Left lung (tissue), 10 donors: Measurements from ENCODE around the gene RAVER2. TPM values are rescaled to one million over a fixed set of nuclear protein-coding genes. Genes with fewer than 3 reads are reported as not detected.
"Not testable (repeated sequence)": the region's sequence is repeated elsewhere in the genome, so short reads cannot be mapped to it uniquely, and the experiment has no call there.

Experiments used
- ATAC-seq: fragments of 200-7000 bp; cut with Tn5 transposase; one replicate; pipeline ENCODE4 v1.9.1; 2020; ENCODE audit warnings: moderate library complexity
- DNase-seq, 4 donors: peaks; one replicate each; pipeline ENCODE4 v3.0.0-alpha.2; 2013 to 2020
- H3K27ac ChIP-seq, 2 donors: fragments of 200-600 bp; sonication (generic) in 1 of 2; one replicate each; pipeline versions ENCODE4 v1.5.0 to v1.8.0; 2020 to 2021
- H3K27me3 ChIP-seq, 2 donors: fragments of 200-600 bp; sonication (generic) in 1 of 2; one replicate each; pipeline versions ENCODE4 v1.5.0 to v1.8.0; 2020 to 2021
- H3K36me3 ChIP-seq, 2 donors: fragments of 200-600 bp; sonication (generic) in 1 of 2; one replicate each; pipeline versions ENCODE4 v1.5.0 to v1.8.0; 2020 to 2021
- H3K4me1 ChIP-seq, 2 donors: fragments of 200-600 bp; one replicate each; pipeline ENCODE4 v1.8.0; 2021
- H3K4me3 ChIP-seq, 2 donors: fragments of 200-600 bp; sonication (generic) in 1 of 2; one replicate each; pipeline versions ENCODE4 v1.5.0 to v1.8.0; 2020 to 2021; ENCODE audit warnings: mild to moderate bottlenecking in 1 of 2
- H3K9me3 ChIP-seq, 2 donors: fragments of 200-600 bp; sonication (generic) in 1 of 2; one replicate each; pipeline versions ENCODE4 v1.5.0 to v1.8.0; 2020 to 2021
- CTCF ChIP-seq, 2 donors: fragments of 200-600 bp; sonication (generic) in 1 of 2; IDR thresholded peaks; one replicate each; pipeline versions ENCODE4 v1.5.0 to v1.8.0; 2021; ENCODE audit warnings: antibody characterized with exemption in 2 of 2
- intact Hi-C, 2 donors: fragments of 100-400 bp; cut with DNase I; formaldehyde crosslinking; loops; one replicate each; pipeline versions ENCODE4 v1.11.2 to v1.14.2; 2022
- polyA plus RNA-seq, 6 donors: library from polyadenylated mRNA; unstranded; fragments of 120-200 nt; gene quantifications; one replicate each; pipeline ENCODE4 v1.2.1, GENCODE V29; 2013; ENCODE audit not compliant: insufficient read length in 6 of 6
- total RNA-seq, 2 donors: library from RNA; stranded (reverse); fragmentation: NEBNext Ultra II Directional; extraction: Animal tissue kit (Norgen Biotek cat#: 25700); gene quantifications; one replicate each; pipeline ENCODE4 v1.2.1, GENCODE V29; 2021
- donor health status: DM: no; HTN: yes; CAD: no.
- donor health status: DM: no; HTN: no; CAD: no.

Gene RAVER2
- total and polyA plus RNA-seq, 8 donors = 13.3 to 37.8 (median 32.7) TPM

- TF ChIP-seq CTCF (IDR thresholded peaks at IDR 0.05) = no peak
- ATAC-seq (no peak), DNase-seq (no peak)
- Histone ChIP-seq H3K36me3 (no peaks in the 10 kb centered on the region), H3K9me3 (no peaks in the 10 kb centered on the region), H3K27me3 (no peaks in the 10 kb centered on the region), H3K27ac (no peak overlapping the region), H3K4me3 (no peak overlapping the region), H3K4me1 (no peaks in the 10 kb centered on the region)
- intact Hi-C loops = no loop called here
Observed at GRCh38 chr1:64765012-64765411, 20.1 kb downstream of the RAVER2 start.

GRCh38 chr1:64765826-64766225 is 21.0 kb downstream of the RAVER2 start:
- ATAC-seq = no peak
- DNase-seq = no peak
- H3K27ac ChIP-seq = no peak overlapping the region
- intact Hi-C loops = no loop called here
- H3K36me3 ChIP-seq = peaks cover 0 to 5% of the 10 kb centered on the region in 2 donors
- TF ChIP-seq CTCF (IDR thresholded peaks at IDR 0.05) = no peak
- H3K9me3 ChIP-seq = peaks cover 0 to 6% of the 10 kb centered on the region in 2 donors
- H3K27me3 ChIP-seq = no peaks in the 10 kb centered on the region
- H3K4me1 ChIP-seq = no peaks in the 10 kb centered on the region
- no peak overlapping the region for H3K4me3 ChIP-seq

GRCh38 chr1:64766429-64766828 is 21.6 kb downstream of the RAVER2 start:
- Histone ChIP-seq H3K9me3 (peaks cover 0 to 8% of the 10 kb centered on the region in 2 donors), H3K27ac (no peak overlapping the region), H3K4me1 (no peaks in the 10 kb centered on the region), H3K36me3 (peaks cover 0 to 6% of the 10 kb centered on the region in 2 donors), H3K4me3 (no peak overlapping the region), H3K27me3 (no peaks in the 10 kb centered on the region)
- TF ChIP-seq CTCF (IDR thresholded peaks at IDR 0.05) = no peak
- intact Hi-C loops = no loop called here
- ATAC-seq (no peak), DNase-seq (no peak)

GRCh38 chr1:64769482-64769881 is 24.6 kb downstream of the RAVER2 start:
- no peaks in the 10 kb centered on the region for H3K4me1 ChIP-seq
- H3K36me3 ChIP-seq = peaks cover 0 to 6% of the 10 kb centered on the region in 2 donors
- no peak overlapping the region for H3K27ac ChIP-seq
- intact Hi-C loops = no loop called here
- peaks cover 0 to 8% of the 10 kb centered on the region in 2 donors for H3K9me3 ChIP-seq
- TF ChIP-seq CTCF (IDR thresholded peaks at IDR 0.05) = no peak
- H3K4me3 ChIP-seq = no peak overlapping the region
- H3K27me3 ChIP-seq = no peaks in the 10 kb centered on the region
- ATAC-seq (no peak), DNase-seq (no peak)

GRCh38 chr1:64769971-64770370 is 25.1 kb downstream of the RAVER2 start:
- no peak overlapping the region for H3K27ac ChIP-seq
- H3K4me3 ChIP-seq = no peak overlapping the region
- intact Hi-C loops = no loop called here
- H3K36me3 ChIP-seq = peaks cover 0 to 6% of the 10 kb centered on the region in 2 donors
- ATAC-seq = no peak
- no peak for DNase-seq
- no peaks in the 10 kb centered on the region for H3K27me3 ChIP-seq
- peaks cover 0 to 8% of the 10 kb centered on the region in 2 donors for H3K9me3 ChIP-seq
- H3K4me1 ChIP-seq = no peaks in the 10 kb centered on the region
- TF ChIP-seq CTCF (IDR thresholded peaks at IDR 0.05) = no peak

- H3K4me1 ChIP-seq, H3K27ac ChIP-seq, H3K9me3 ChIP-seq, intact Hi-C loops, DNase-seq, ATAC-seq, H3K4me3 ChIP-seq, H3K27me3 ChIP-seq, H3K36me3 ChIP-seq: not testable (repeated sequence)
Observed at GRCh38 chr1:64773306-64773705, 28.4 kb downstream of the RAVER2 start.
